Prostate gland (tissue), 2 donors: Measurements from ENCODE around the gene ASIC4. TPM values are rescaled to one million over a fixed set of nuclear protein-coding genes. Genes with fewer than 3 reads are reported as not detected.

Source experiments
- DNase-seq: peaks from one replicate; pipeline ENCODE4 v3.0.0-alpha.2; 2019; ENCODE audit warnings: low spot score
- H3K27ac ChIP-seq, 2 donors: fragments of 200-600 bp; sonication (generic); 2 replicates each; pipeline ENCODE4 v1.5.1; 2017 to 2019
- H3K27me3 ChIP-seq: fragments of 200-600 bp; sonication (generic); replicated peaks from 2 replicates; pipeline ENCODE4 v1.5.1; 2019; ENCODE audit not compliant: insufficient read depth
- H3K36me3 ChIP-seq, 2 donors: fragments of 200-600 bp; sonication (generic); 1 replicate in 1 of 2; 2 replicates in 1 of 2; pipeline versions ENCODE4 v1.5.1 to v1.8.1; 2017 to 2019
- H3K4me1 ChIP-seq: fragments of 200-600 bp; sonication (generic); replicated peaks from 2 replicates; pipeline ENCODE4 v1.5.1; 2019
- H3K4me3 ChIP-seq, 2 donors: fragments of 200-600 bp; sonication (generic); 2 replicates each; pipeline ENCODE4 v1.5.1; 2017 to 2019
- H3K9me3 ChIP-seq: fragments of 200-600 bp; sonication (generic); 2 replicates; pipeline ENCODE4 v1.5.1; 2017
- CTCF ChIP-seq, 4 experiments: fragments of 200-600 bp in 2 of 4; fragments of 450-650 bp in 2 of 4; sonication (generic) in 2 of 4; IDR thresholded peaks; 1 replicate in 3 of 4; 2 replicates in 1 of 4; pipeline ENCODE4 v1.5.1; 2016 to 2019; ENCODE audit warnings: antibody characterized with exemption in 4 of 4, mild to moderate bottlenecking in 2 of 4, moderate library complexity in 2 of 4
- POLR2A ChIP-seq: fragments of 450-650 bp; IDR thresholded peaks from one replicate; pipeline ENCODE4 v1.6.1; 2016; ENCODE audit warnings: antibody characterized with exemption, mild to moderate bottlenecking
- POLR2AphosphoS5 ChIP-seq: sonication (generic); formaldehyde crosslinking; IDR thresholded peaks from one replicate; pipeline ENCODE4 v1.6.1; 2017; ENCODE audit warnings: antibody characterized with exemption
- WGBS: methylation state at CpG from one replicate; pipeline ENCODE4 v1.1.5; 2018; 5-methylcytosine and 5-hydroxymethylcytosine counted together
- intact Hi-C: fragments of 100-400 bp; cut with DNase I; formaldehyde crosslinking; loops from one replicate; pipeline ENCODE4 v1.14.2; 2022
- total RNA-seq, 2 donors: library from RNA; depleted of rRNA; stranded (reverse); fragments of >200 nt; gene quantifications; one replicate each; pipeline ENCODE4 v1.1.0, GENCODE V29; 2016

Gene ASIC4
- total RNA-seq = under 1 TPM; 0.09 to 0.45 TPM

GRCh38 chr2:219514196-219514761 lies at the start of gene ASIC4:
Gene ASIC4 (plus strand): TSS chr2:219514482. CDS start chr2:219514725, 243 bp downstream.
- Histone ChIP-seq H3K4me1 (peaks cover 2% of the 10 kb centered on the region), H3K4me3 (no peak within 1 kb of the TSS), H3K27me3 (peaks cover 9% of the 10 kb centered on the region), H3K9me3 (no peaks in the 10 kb centered on the region), H3K36me3 (no peaks in the 10 kb centered on the region), H3K27ac (no peak within 1 kb of the TSS)
- intact Hi-C loops = loop anchor here (10.0 kb wide), 1 partner anchor 339 kb away; the partner anchor contains the start of genes CNPPD1, RETREG2 and SLC23A3
- WGBS = 10% methylated on average over 30 of the region's 31 CpGs
- DNase-seq = no peak
- no peak for TF ChIP-seq POLR2AphosphoS5
- no peak for TF ChIP-seq CTCF (IDR thresholded peaks at IDR 0.05)
- TF ChIP-seq POLR2A = no peak

- DNase-seq = no peak
- Histone ChIP-seq H3K9me3 (no peaks in the 10 kb centered on the region), H3K36me3 (no peaks in the 10 kb centered on the region), H3K4me1 (no peaks in the 10 kb centered on the region), H3K27ac (no peak overlapping the region), H3K4me3 (no peak overlapping the region), H3K27me3 (no peaks in the 10 kb centered on the region)
- intact Hi-C loops = no loop called here
- WGBS = 83% methylated on average over 44 of the region's 47 CpGs
- no peak for TF ChIP-seq CTCF (IDR thresholded peaks at IDR 0.05)
- no peak for TF ChIP-seq POLR2A
These were observed 48.4 kb upstream of the ASIC4 start for GRCh38 chr2:219465659-219466561.

GRCh38 chr2:219466816-219467735 lies 47.2 kb upstream of the ASIC4 start:
- peak; percentile 10 for TF ChIP-seq POLR2AphosphoS5
- no peak for TF ChIP-seq POLR2A
- no peak for DNase-seq
- Histone ChIP-seq H3K27me3 (no peaks in the 10 kb centered on the region), H3K27ac (peak overlapping the region in 1 of 2 donors; percentile 8), H3K4me1 (no peaks in the 10 kb centered on the region), H3K4me3 (no peak overlapping the region), H3K9me3 (no peaks in the 10 kb centered on the region), H3K36me3 (no peaks in the 10 kb centered on the region)
- intact Hi-C loops = no loop called here
- 43% methylated on average over 28 of the region's 28 CpGs for WGBS

- Histone ChIP-seq H3K4me3 (no peak overlapping the region), H3K36me3 (no peaks in the 10 kb centered on the region), H3K27me3 (no peaks in the 10 kb centered on the region), H3K9me3 (no peaks in the 10 kb centered on the region), H3K4me1 (no peaks in the 10 kb centered on the region), H3K27ac (no peak overlapping the region)
- TF ChIP-seq POLR2AphosphoS5 (peak; percentile 70), CTCF (IDR thresholded peaks at IDR 0.05) (no peak), POLR2A (no peak)
- 46% methylated on average over 2 of the region's 2 CpGs for WGBS
- intact Hi-C loops = no loop called here
- DNase-seq = peak; percentile 55
These were observed 46.6 kb upstream of the ASIC4 start for GRCh38 chr2:219467736-219468075.
